H1 (cell line): Measurements from ENCODE around the gene DARS1. TPM values are rescaled to one million over a fixed set of nuclear protein-coding genes. Genes with fewer than 3 reads are reported as not detected.

ENCODE experiments used
- CTCF ChIA-PET: fragments of 300-600 bp; sonication (Branson Sonifier 250); formaldehyde crosslinking; loops from one replicate; lab custom pipeline; 2021; ENCODE audit not compliant: partially characterized antibody; lab: Charles Lee
- POLR2A ChIA-PET: fragments of 300-600 bp; sonication (Branson Sonifier 250); formaldehyde crosslinking; loops from one replicate; lab custom pipeline; 2021; ENCODE audit warnings: inconsistent platforms; ENCODE audit not compliant: partially characterized antibody; lab: Charles Lee
- DNase-seq, 2 experiments: peaks; one replicate each; pipeline versions ENCODE4 v3.0.0 to v3.0.0-alpha.2; 2010 to 2022; ENCODE audit warnings: low spot score in 2 of 2, low read depth in 1 of 2, mixed read lengths in 1 of 2
- FAIRE-seq: peaks from 2 replicates; lab custom pipeline; 2011; peaks lifted over from hg19 to GRCh38; lab: Jason Lieb, UNC
- H2AFZ ChIP-seq: 2 replicates; pipeline ENCODE4 v1.8.1; 2012; ENCODE audit warnings: low read length, inconsistent platforms
- H2AK5ac ChIP-seq: 2 replicates; pipeline ENCODE4 v1.6.1; 2013; ENCODE audit warnings: low read depth, low read length
- H2BK120ac ChIP-seq: replicated peaks from 2 replicates; pipeline ENCODE3; 2013; ENCODE audit warnings: low read depth, low read length, inconsistent platforms
- H2BK12ac ChIP-seq: 2 replicates; pipeline ENCODE4 v1.6.1; 2013; ENCODE audit warnings: low read depth, low read length
- H2BK15ac ChIP-seq: 2 replicates; pipeline ENCODE4 v1.6.1; 2013; ENCODE audit warnings: low read length
- H2BK20ac ChIP-seq: 2 replicates; pipeline ENCODE4 v1.6.1; 2013; ENCODE audit warnings: low read length
- H2BK5ac ChIP-seq: 2 replicates; pipeline ENCODE4 v1.6.1; 2013; ENCODE audit warnings: low read depth, low read length
- H3K14ac ChIP-seq: 2 replicates; pipeline ENCODE4 v1.6.1; 2013; ENCODE audit warnings: inconsistent platforms; ENCODE audit not compliant: insufficient read length
- H3K18ac ChIP-seq: 2 replicates; pipeline ENCODE4 v1.6.1; 2013; ENCODE audit warnings: low read length; ENCODE audit errors: extremely low read depth
- H3K23ac ChIP-seq: 2 replicates; pipeline ENCODE4 v1.6.1; 2013; ENCODE audit warnings: inconsistent platforms; ENCODE audit not compliant: insufficient read length
- H3K23me2 ChIP-seq: 2 replicates; pipeline ENCODE4 v1.6.1; 2013; ENCODE audit warnings: low read depth, low read length
- H3K27ac ChIP-seq: 2 replicates; pipeline ENCODE4 v1.6.1; 2011; ENCODE audit warnings: low read depth, low read length, inconsistent platforms
- H3K27me3 ChIP-seq, 4 experiments: replicated peaks in 1 of 4; 1 replicate in 1 of 4; 2 replicates in 3 of 4; pipeline versions ENCODE4 v1.6.1 to v1.8.1; 2011 to 2013; ENCODE audit warnings: low read length in 3 of 4, mild to moderate bottlenecking in 3 of 4, inconsistent platforms in 2 of 4, mixed read lengths in 2 of 4, moderate library complexity in 1 of 4; ENCODE audit not compliant: control insufficient read depth in 3 of 4, insufficient read depth in 3 of 4; ENCODE audit errors: extremely low read depth in 1 of 4
- H3K36me3 ChIP-seq, 4 experiments: 2 replicates each; pipeline versions ENCODE4 v1.6.1 to v1.8.1; 2011 to 2013; ENCODE audit warnings: mild to moderate bottlenecking in 4 of 4, low read length in 3 of 4, moderate library complexity in 2 of 4, control low read depth in 1 of 4, inconsistent platforms in 1 of 4; ENCODE audit not compliant: insufficient read depth in 4 of 4, control insufficient read depth in 2 of 4
- H3K4ac ChIP-seq: replicated peaks from 2 replicates; pipeline ENCODE3; 2013; ENCODE audit warnings: low read length, low read depth, mixed read lengths, inconsistent platforms; ENCODE audit not compliant: insufficient read length
- H3K4me1 ChIP-seq, 4 experiments: replicated peaks in 1 of 4; 1 replicate in 1 of 4; 2 replicates in 3 of 4; pipeline versions ENCODE4 v1.6.1 to v1.8.1; 2011 to 2013; ENCODE audit warnings: low read length in 3 of 4, inconsistent platforms in 2 of 4, mixed read lengths in 1 of 4; ENCODE audit not compliant: insufficient read depth in 4 of 4, control insufficient read depth in 3 of 4
- H3K4me2 ChIP-seq, 2 experiments: 2 replicates each; pipeline versions ENCODE4 v1.6.1 to v1.8.1; 2011 to 2013; ENCODE audit warnings: low read depth in 2 of 2, low read length in 2 of 2, control low read depth in 1 of 2, inconsistent platforms in 1 of 2, mild to moderate bottlenecking in 1 of 2; ENCODE audit not compliant: insufficient read depth in 1 of 2
- H3K4me3 ChIP-seq, 4 experiments: fragments of 200-600, 300-600 bp in 1 of 4; sonication (generic), shearing (Covaris generic), sonication (Bioruptor Twin) in 1 of 4; 2 replicates each; pipeline versions ENCODE4 v1.5.1 to v1.8.1; 2011 to 2016; ENCODE audit warnings: low read length in 4 of 4, low read depth in 3 of 4, control low read depth in 2 of 4, inconsistent platforms in 2 of 4, mild to moderate bottlenecking in 2 of 4, mixed read lengths in 1 of 4, moderate library complexity in 1 of 4; ENCODE audit not compliant: insufficient read depth in 2 of 4; ENCODE audit errors: extremely low read depth in 1 of 4
- H3K56ac ChIP-seq: replicated peaks from 2 replicates; pipeline ENCODE3; 2013; ENCODE audit warnings: low read depth, mild to moderate bottlenecking, mixed read lengths, low read length, inconsistent platforms; ENCODE audit not compliant: insufficient read length
- H3K79me1 ChIP-seq: 2 replicates; pipeline ENCODE4 v1.6.1; 2013; ENCODE audit warnings: low read depth, low read length, control low read depth
- H3K79me2 ChIP-seq, 2 experiments: 2 replicates each; pipeline versions ENCODE4 v1.6.1 to v1.8.1; 2012 to 2013; ENCODE audit warnings: low read length in 2 of 2, mild to moderate bottlenecking in 2 of 2, inconsistent platforms in 1 of 2; ENCODE audit not compliant: insufficient read depth in 2 of 2, control insufficient read depth in 1 of 2
- H3K9ac ChIP-seq, 4 experiments: replicated peaks in 1 of 4; 1 replicate in 1 of 4; 2 replicates in 3 of 4; pipeline versions ENCODE4 v1.6.1 to v1.8.1; 2011 to 2013; ENCODE audit warnings: low read depth in 3 of 4, low read length in 3 of 4, control low read depth in 2 of 4, mild to moderate bottlenecking in 2 of 4, moderate library complexity in 2 of 4, inconsistent platforms in 1 of 4; ENCODE audit errors: extremely low read depth in 1 of 4
- H3K9me3 ChIP-seq, 2 experiments: 2 replicates each; pipeline versions ENCODE4 v1.6.1 to v1.8.1; 2012 to 2013; ENCODE audit warnings: mild to moderate bottlenecking in 2 of 2, moderate library complexity in 2 of 2, control low read depth in 1 of 2, inconsistent platforms in 1 of 2, low read depth in 1 of 2, low read length in 1 of 2, mixed read lengths in 1 of 2; ENCODE audit not compliant: insufficient read depth in 2 of 2
- H4K20me1 ChIP-seq, 2 experiments: replicated peaks in 1 of 2; 2 replicates each; pipeline versions ENCODE3 to v1.8.1; 2011 to 2013; ENCODE audit warnings: inconsistent platforms in 2 of 2, low read length in 2 of 2, mild to moderate bottlenecking in 1 of 2; ENCODE audit not compliant: insufficient read depth in 2 of 2, control insufficient read depth in 1 of 2
- H4K5ac ChIP-seq: 2 replicates; pipeline ENCODE4 v1.6.1; 2013; ENCODE audit warnings: low read length, low read depth, mixed read lengths, inconsistent platforms; ENCODE audit not compliant: insufficient read length
- H4K8ac ChIP-seq: 2 replicates; pipeline ENCODE4 v1.8.0; 2013; ENCODE audit warnings: mild to moderate bottlenecking, moderate library complexity, low read length, inconsistent platforms; ENCODE audit not compliant: insufficient read depth; ENCODE audit errors: extremely low read depth
- H4K91ac ChIP-seq: replicated peaks from 2 replicates; pipeline ENCODE3; 2013; ENCODE audit warnings: low read length, mixed read lengths, inconsistent platforms; ENCODE audit not compliant: insufficient read length
- BACH1 ChIP-seq: IDR thresholded peaks from 2 replicates; pipeline ENCODE4 v1.6.1; 2012; ENCODE audit warnings: low read length, improper control_type of control experiment
- CHD1 ChIP-seq: IDR thresholded peaks from 2 replicates; pipeline ENCODE4 v1.6.1; 2012; ENCODE audit warnings: low read depth, low read length, improper control_type of control experiment
- EP300 ChIP-seq, 2 experiments: IDR thresholded peaks; 1 replicate in 1 of 2; 2 replicates in 1 of 2; pipeline ENCODE4 v1.6.1; 2011 to 2012; ENCODE audit warnings: low read depth in 2 of 2, low read length in 2 of 2, mild to moderate bottlenecking in 2 of 2, borderline replicate concordance in 1 of 2, inconsistent platforms in 1 of 2, moderate library complexity in 1 of 2
- GABPA ChIP-seq: IDR thresholded peaks from 2 replicates; pipeline ENCODE4 v1.6.1; 2011; ENCODE audit warnings: mild to moderate bottlenecking, low read length, moderate library complexity, borderline replicate concordance; ENCODE audit not compliant: insufficient read depth
- HDAC2 ChIP-seq, 2 experiments: fragments of 300-600 bp in 1 of 2; sonication (generic) in 1 of 2; IDR thresholded peaks; 2 replicates each; pipeline ENCODE4 v1.6.1; 2011 to 2012; ENCODE audit warnings: low read depth in 2 of 2, low read length in 2 of 2, mild to moderate bottlenecking in 2 of 2, moderate library complexity in 2 of 2, borderline replicate concordance in 1 of 2, inconsistent platforms in 1 of 2
- KDM5A ChIP-seq: fragments of 200-600 bp; IDR thresholded peaks from 2 replicates; pipeline ENCODE4 v1.7.1; 2012; ENCODE audit warnings: mild to moderate bottlenecking, low read length, inconsistent platforms, mixed read lengths
- NRF1 ChIP-seq: IDR thresholded peaks from 2 replicates; pipeline ENCODE4 v1.6.1; 2011; ENCODE audit warnings: mild to moderate bottlenecking, low read depth, low read length, improper control_type of control experiment
- PHF8 ChIP-seq: fragments of 200-600 bp; sonication (generic); conservative IDR thresholded peaks from 2 replicates; pipeline ENCODE4 v1.7.1; 2012; ENCODE audit warnings: low read depth, mild to moderate bottlenecking, inconsistent platforms, low read length, moderate library complexity
- RNF2 ChIP-seq: fragments of 200-900, 300-1000 bp; sonication (generic); IDR thresholded peaks from 2 replicates; pipeline ENCODE4 v1.7.1; 2016; ENCODE audit warnings: borderline replicate concordance, low read depth, mild to moderate bottlenecking, antibody characterized with exemption, low read length; ENCODE audit not compliant: poor library complexity, severe bottlenecking; ENCODE audit errors: missing control alignments
- SIX5 ChIP-seq: IDR thresholded peaks from 2 replicates; pipeline ENCODE4 v1.6.1; 2011; ENCODE audit warnings: mild to moderate bottlenecking, low read depth, low read length
- TBP ChIP-seq: IDR thresholded peaks from 2 replicates; pipeline ENCODE4 v1.6.1; 2011; ENCODE audit warnings: low read depth, low read length, improper control_type of control experiment
- YY1 ChIP-seq: IDR thresholded peaks from 2 replicates; pipeline ENCODE4 v1.6.1; 2011; ENCODE audit warnings: low read depth, mild to moderate bottlenecking, low read length
- whole genome bisulfite sequencing, 2 experiments: shearing (Covaris generic) in 1 of 2; methylation state at CpG; one replicate each; pipeline versions ENCODE4 v1.1.6 to v1.1.7; 2013 to 2015; ENCODE audit warnings: low lambda C conversion rate in 2 of 2, mixed read lengths in 2 of 2, inconsistent platforms in 1 of 2, low coverage in 1 of 2, missing lambda C conversion rate in 1 of 2; ENCODE audit not compliant: insufficient replicate concordance in 2 of 2, insufficient coverage in 1 of 2, insufficient read length in 1 of 2; ENCODE audit errors: extremely low coverage in 1 of 2, missing lambda C conversion rate in 1 of 2; 5-methylcytosine and 5-hydroxymethylcytosine counted together
- polyA plus RNA-seq, 7 experiments: library from polyadenylated mRNA; depleted of rRNA in 3 of 7; stranded (reverse) in 5 of 7; unstranded in 2 of 7; fragments of >200 nt in 5 of 7; fragments of 200-250 nt in 2 of 7; gene quantifications; 1 replicate in 5 of 7; 2 replicates in 1 of 7; 4 replicates in 1 of 7; pipeline versions ENCODE4 v1.2.1 to v1.2.3, GENCODE V29; 2011 to 2013; ENCODE audit warnings: missing spikeins in 2 of 7, mixed read lengths in 2 of 7
- total RNA-seq: library from RNA; stranded (reverse); fragmentation: NEBNext Ultra II Directional; extraction: Animal tissue kit (Norgen Biotek cat#: 25700); gene quantifications from 2 replicates; pipeline ENCODE4 v1.2.1, GENCODE V29; 2021
- TF ChIP-seq, protein P1 (sequence below): IDR thresholded peaks from 2 replicates; pipeline ENCODE4 v1.6.1; 2012; ENCODE audit warnings: inconsistent platforms

DARS1 gene
- total and polyA plus RNA-seq, 2 of the 8 experiments (the other 6 are each of a cell fraction or from before 2014, with no cell fraction given), result 61.7 to 85.9 TPM

DNA sequence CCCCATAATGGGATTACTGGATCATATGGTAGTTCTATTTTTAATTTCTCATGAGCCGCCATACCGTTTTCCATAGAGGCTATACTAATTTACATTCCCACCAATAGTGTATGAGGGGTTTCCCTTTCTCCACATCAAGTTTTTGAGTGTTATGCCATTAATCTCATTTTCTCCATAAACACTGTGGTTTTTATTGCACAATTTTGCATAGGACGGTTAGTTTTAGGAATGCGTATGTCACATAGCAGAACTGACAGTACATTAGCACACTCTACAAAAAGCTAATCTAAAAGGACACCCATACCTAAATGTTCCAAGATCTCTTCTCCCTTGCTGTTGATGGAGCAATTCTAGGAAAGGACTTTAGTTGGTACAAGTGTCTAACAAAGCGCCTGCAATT lies 32.5 kb downstream of the DARS1 start:
- H2BK12ac ChIP-seq, result no peak overlapping the region
- no peak overlapping the region for H2BK5ac ChIP-seq
- no peak overlapping the region for H2BK20ac ChIP-seq
- no peak overlapping the region for H3K23ac ChIP-seq
- no peak overlapping the region for H3K4me2 ChIP-seq
- H3K4me3 ChIP-seq, result no peak overlapping the region
- no peak for FAIRE-seq
- no peak overlapping the region for H3K4ac ChIP-seq
- H4K20me1 ChIP-seq, result peaks cover 0 to 1% of the 10 kb centered on the region in 2 experiments
- 99% methylated on average over 5 of the region's 5 CpGs; no CpG with 5 or more reads in 1 of the 2 experiments for WGBS, 2 experiments
- no peak overlapping the region for H2AK5ac ChIP-seq
- no peak overlapping the region for H4K5ac ChIP-seq
- H3K18ac ChIP-seq, result no peak overlapping the region
- peaks cover 2% of the 10 kb centered on the region; the same call in 1 of the 2 replicates for H3K79me1 ChIP-seq
- no peak for DNase-seq
- peaks cover 0 to 55% of the 10 kb centered on the region in 2 experiments; a peak in 2 of 4 replicates for H3K79me2 ChIP-seq
- no peak overlapping the region for H3K14ac ChIP-seq
- no peak overlapping the region for H2AFZ ChIP-seq
- ChIA-PET POLR2A (no interaction called here), CTCF (interaction anchor here (0.7 to 1.2 kb wide), 2 partner anchors 38 to 135 kb away, joined by 3 read pairs; no protein-coding TSS in a partner anchor)
- no peak overlapping the region for H2BK120ac ChIP-seq
- no peak overlapping the region for H4K8ac ChIP-seq
- H3K27me3 ChIP-seq, result no peaks in the 10 kb centered on the region
- no peak overlapping the region for H3K27ac ChIP-seq
- no peak overlapping the region for H3K56ac ChIP-seq
- H3K36me3 ChIP-seq, result peaks cover 0 to 4% (median 0%) of the 10 kb centered on the region in 4 experiments; a peak in 1 of 8 replicates
- H3K9me3 ChIP-seq, result no peaks in the 10 kb centered on the region
- H3K9ac ChIP-seq, result no peak overlapping the region; a peak in 1 of 7 replicates
- no peak overlapping the region for H4K91ac ChIP-seq
- no peak overlapping the region for H2BK15ac ChIP-seq
- H3K23me2 ChIP-seq, result no peaks in the 10 kb centered on the region
- H3K4me1 ChIP-seq, result peaks cover 0 to 2% (median 0%) of the 10 kb centered on the region in 4 experiments; a peak in 1 of 7 replicates
- no peak for TF ChIP-seq BACH1
- TF ChIP-seq KDM5A, result no peak
- no peak for TF ChIP-seq YY1
- TF ChIP-seq HDAC2 (IDR thresholded peaks at IDR 0.05; ENCODE audit: borderline replicate concordance in 1 of 2, low read depth in 2 of 2, low read length in 2 of 2), result no peak
- no peak for TF ChIP-seq TBP
- no peak for TF ChIP-seq RNF2
- no peak for TF ChIP-seq EP300 (IDR thresholded peaks at IDR 0.05; ENCODE audit: borderline replicate concordance in 1 of 2, low read depth in 2 of 2, low read length in 2 of 2)
- TF ChIP-seq, protein P1, sequence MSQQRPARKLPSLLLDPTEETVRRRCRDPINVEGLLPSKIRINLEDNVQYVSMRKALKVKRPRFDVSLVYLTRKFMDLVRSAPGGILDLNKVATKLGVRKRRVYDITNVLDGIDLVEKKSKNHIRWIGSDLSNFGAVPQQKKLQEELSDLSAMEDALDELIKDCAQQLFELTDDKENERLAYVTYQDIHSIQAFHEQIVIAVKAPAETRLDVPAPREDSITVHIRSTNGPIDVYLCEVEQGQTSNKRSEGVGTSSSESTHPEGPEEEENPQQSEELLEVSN, result no peak
- no peak for TF ChIP-seq SIX5
- TF ChIP-seq NRF1, result no peak
- no peak for TF ChIP-seq CHD1
- TF ChIP-seq GABPA, result no peak
- TF ChIP-seq PHF8, result no peak
